Measurements from ENCODE around the gene MBNL2.

The MBNL2 gene

DNA sequence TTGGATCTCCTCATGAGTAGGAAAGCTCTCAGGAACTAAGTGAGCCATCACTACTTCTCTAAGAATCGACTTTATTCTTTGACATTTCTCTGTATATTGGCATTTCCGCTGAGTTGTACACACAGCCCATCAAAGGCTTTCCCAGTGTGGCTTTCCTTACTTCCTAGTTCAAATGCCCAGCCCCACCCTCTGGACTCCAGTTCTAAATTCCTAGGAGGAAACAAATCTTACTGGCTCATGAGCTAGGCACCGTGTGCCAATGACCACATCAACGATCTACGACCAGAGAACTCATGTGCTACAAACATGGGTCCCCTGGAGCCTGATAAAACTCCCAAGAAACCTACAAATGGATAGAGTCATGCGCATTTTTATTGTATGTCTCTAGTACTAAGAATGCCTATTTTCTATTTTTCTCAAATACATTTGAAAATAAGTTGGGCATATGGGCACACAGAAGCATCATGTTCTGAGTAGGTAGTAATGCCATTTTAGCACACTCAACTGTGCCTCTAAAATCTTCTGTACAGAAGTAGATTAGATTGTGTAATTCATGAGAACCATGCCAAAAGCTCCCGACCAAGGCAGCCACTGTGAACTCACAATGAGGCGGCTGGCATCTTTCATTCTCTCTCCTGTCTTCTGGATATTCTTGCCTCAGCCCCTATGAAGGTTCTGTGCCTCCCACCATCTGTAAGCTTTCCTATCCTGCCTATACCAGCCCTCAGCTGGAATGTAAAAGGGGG, 201.3 kb downstream of the MBNL2 start:
- no peak for DNase-seq (ENCODE audit: low read depth)

GRCh38 chr13:97425590-97425989, 203.5 kb downstream of the MBNL2 start:
- DNase-seq (ENCODE audit: low read depth): no peak

DNA sequence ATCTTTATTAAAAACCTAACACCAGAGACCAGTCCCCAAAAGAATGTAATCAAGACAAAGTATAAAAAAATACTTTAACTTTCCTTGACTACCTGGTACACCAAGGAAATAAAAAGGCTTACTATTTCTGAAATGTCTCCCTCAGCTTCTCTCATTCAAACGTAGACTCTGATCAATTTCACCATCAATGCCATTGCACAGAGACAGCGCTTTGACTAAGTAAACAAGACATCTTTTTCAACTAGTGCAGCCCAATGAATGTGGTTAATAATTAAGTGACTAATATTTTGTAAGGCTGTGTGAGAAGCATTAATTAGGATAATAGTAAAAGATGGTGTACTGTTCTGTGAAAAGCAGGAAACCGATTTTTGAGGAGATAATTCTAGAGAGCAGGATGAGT, 204.6 kb downstream of the MBNL2 start:
- no peak for DNase-seq (ENCODE audit: low read depth)

GRCh38 chr13:97429681-97430081, 207.5 kb downstream of the MBNL2 start:
- DNase-seq (ENCODE audit: low read depth): no peak

GRCh38 chr13:97430296-97430695, 208.2 kb downstream of the MBNL2 start:
- no peak for DNase-seq (ENCODE audit: low read depth)

DNA sequence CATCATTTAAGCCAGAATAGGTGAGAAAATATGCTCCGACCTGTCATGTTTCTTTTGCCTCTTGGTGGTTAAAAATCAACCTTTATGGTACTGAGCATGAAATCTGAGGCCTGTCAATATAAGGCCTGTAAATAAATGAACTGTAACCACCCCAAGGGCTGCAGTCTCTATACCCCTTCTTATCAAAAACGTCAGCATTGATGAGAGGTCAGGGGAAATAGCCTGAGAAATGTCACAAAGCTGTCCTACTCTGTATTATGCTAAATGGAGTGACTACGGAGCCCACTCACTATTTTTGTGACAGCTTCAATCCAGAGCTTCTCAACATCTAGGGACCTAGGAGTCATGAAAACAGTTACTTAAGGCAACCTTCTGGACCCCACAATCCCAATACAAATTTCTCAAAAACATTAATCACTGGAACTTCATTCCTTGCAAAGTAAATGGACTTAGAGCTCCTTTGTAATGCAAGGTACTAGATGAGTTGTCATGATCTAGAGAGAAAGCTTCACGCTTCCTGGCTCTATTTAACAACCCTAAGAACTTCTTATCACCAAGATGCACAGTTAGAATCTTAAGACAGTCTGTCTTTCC, 209.1 kb downstream of the MBNL2 start:
- DNase-seq (ENCODE audit: low read depth): no peak

DNA sequence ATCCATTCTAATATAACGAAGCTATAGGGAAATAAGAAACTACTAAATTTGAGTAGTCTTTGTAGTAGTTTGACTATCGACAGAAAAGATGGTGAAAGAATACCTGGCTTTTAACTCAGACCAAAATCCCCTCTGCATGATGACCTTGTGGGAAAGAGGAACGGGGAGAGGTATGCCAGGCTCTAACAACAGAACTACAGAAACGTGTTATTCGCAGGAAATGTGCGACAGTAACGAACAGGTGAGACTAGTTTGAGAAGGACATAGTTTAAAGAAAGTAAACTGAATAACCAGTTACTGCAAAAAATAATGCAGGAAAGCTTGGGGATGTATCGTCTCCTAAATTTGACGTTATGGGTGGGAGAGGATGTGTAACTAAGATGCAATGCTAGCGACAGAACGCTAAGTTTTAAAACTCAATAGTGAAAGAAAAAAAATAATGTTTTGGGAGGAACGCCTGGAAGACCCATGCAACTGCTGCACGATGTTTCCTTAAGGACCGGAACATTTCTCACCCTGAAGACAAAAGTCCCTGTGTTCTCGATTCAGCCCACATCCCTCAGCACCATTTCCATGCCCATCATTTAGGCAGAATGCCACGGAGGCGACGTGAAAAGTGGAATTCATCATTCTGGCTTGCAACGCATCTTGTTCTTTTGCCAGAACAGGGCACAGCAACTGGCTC, 210.2 kb downstream of the MBNL2 start:
- DNase-seq (ENCODE audit: low read depth): no peak

DNA sequence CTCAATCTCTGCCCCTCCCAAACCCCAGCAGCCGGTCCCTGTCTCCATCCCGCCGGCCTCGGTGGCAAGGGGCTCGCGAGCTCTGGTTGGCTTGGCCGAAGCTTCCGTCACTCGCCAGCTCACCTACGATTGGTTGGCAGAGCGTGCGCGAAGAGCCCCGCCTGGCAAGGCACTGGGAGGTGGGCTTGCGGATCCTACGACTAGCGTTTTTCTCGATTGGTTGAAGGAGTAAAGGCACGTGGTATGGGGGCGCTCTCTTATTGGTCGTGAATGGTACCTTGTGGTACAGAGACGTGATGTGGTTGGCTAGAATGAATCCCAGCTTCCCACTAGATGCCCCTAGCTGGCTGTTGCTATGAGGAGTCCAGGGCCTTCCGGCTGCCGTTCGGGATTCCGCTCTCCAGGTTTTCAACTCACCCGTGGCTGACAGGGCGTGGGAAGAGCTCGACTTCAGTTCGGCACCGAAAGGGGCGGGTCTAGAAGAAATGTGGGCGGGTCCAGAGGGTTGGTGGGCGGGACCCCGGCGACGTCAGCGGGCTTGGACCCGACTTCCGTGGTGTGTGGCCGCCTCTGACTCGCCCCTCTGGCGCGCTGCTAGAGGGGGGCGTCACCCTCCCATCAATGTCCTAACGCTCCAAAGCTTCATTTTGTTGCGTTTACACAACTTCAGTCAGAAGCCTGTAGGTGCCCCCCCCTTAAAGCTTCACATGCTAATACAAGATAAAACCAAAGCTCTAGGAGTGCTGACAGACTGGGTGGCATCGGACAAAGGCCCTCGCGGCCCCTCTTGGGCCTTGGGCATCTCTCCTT, 211.0 kb downstream of the MBNL2 start:
- DNase-seq (ENCODE audit: low read depth): peak; percentile 94

GRCh38 chr13:97433727-97434396, 211.7 kb downstream of the MBNL2 start, which contains the start of gene RAP2A:
Gene RAP2A, plus strand, starts transcription at chr13:97434169. Its CDS starts 302 bp downstream, at chr13:97434471.
- peak; percentile 86 for DNase-seq (ENCODE audit: low read depth)

GRCh38 chr13:97434397-97435201, 212.5 kb downstream of the MBNL2 start:
- DNase-seq (ENCODE audit: low read depth): peak; percentile 5

DNA sequence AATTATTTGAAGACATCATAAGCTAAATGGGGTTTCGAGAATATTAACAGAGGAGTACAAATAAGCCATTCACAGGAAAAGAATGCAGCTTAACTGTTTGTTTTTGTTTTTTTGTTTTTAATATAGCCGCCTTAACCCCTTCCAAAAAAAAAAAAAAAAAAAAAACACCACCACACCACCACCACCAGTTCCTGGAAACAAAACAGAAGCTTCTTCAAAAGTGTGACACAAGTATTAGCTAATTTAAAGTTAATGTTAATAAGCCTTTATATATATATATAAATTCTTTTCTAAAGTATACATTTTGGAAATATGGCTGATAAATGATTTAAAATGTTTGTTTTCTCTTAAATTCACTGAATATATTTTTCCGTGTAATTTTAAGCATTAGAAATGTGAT, 213.2 kb downstream of the MBNL2 start:
- DNase-seq (ENCODE audit: low read depth): no peak

GRCh38 chr13:97435794-97436193, 213.7 kb downstream of the MBNL2 start:
- DNase-seq (ENCODE audit: low read depth): no peak

DNA sequence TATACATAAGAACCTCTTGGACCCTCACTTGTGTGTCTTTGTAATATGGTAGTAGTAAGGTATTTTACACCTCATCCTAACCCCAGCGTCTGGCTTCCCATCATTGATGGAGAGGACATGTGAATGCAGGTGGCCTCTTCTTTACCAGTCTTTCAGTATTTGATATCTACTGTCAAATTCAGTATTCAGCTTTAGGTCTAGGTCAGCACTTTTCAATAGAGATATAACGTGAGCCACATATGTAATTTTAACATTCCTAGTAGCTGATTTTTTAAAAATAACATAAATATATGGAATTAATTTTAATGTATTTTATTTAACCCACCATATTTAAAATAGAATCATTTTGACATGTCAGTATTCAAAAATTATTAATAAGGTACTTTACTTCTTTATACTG, 214.7 kb downstream of the MBNL2 start:
- no peak for DNase-seq (ENCODE audit: low read depth)

DNA sequence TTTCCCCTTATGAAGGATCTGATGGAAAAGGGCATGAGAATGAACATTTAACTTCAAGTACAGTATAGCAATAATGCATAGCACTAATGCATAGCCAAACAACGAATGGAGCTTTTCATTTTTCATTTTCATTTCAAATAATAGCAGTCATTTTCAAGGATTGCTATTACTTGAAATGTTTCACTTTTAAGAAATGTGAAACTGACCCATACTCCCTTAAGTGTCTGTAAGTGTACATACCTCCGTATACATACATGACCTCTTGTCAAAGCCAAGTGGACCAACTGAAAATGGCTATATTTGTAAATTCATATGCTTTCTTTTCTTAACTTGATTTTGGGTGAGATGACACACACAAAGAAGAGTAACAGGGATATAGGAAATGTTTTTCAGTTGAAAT, 215.6 kb downstream of the MBNL2 start:
- DNase-seq (ENCODE audit: low read depth): no peak

GRCh38 chr13:97438856-97439595, 216.9 kb downstream of the MBNL2 start:
- no peak for DNase-seq (ENCODE audit: low read depth)

DNA sequence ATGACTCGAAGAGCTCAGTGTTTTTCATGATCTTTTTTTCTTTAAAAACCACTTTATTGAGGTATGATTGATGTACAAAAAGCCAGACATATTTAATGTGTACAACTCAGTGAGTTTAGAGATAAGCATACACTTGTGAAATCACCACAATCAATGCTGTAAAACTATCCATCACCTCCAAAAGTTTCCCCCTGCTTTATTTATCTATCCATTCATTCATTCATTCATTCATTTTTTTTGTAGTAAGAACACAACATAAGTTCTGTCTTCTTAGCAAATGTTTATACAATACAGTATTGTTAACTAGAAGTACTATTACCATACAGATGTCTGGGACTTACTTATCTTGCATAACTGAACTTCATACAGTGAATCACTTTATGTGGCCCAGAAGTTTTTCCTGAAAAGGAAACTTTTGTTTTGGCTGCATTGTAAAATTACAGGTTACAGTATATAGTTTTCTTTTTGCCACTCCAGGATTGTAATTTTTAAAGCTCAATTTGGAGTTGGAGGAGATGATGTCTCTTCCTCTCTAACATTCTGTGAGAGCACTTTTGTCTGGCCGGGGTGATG, 218.6 kb downstream of the MBNL2 start:
- DNase-seq (ENCODE audit: low read depth): no peak

DNA sequence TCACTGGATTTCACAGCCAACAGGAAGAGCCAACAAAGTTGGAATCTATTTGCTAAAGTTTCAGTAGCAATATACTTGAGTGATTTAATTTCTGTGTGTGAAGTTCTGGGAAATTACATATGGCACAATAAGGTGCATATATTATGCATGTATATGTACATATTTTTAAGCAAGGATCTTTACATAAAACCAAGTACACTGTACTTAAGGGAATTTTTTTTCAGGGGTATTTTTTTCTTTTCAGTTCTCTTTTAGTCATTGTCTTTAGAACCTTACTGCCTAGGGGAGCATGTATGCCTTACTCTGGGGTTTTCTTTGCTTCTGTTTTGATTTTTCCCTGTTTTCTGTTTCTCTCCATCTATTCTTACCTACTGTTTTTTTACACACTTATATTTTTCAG, 219.2 kb downstream of the MBNL2 start:
- no peak for DNase-seq (ENCODE audit: low read depth)
